HEK293 (cell line): ENCODE results near the gene COX7A2L.

ENCODE experiments used
- BCL11B ChIP-seq: fragments of 450-650 bp; formaldehyde crosslinking; IDR thresholded peaks from 2 replicates; pipeline ENCODE4 v1.5.1; 2016; ENCODE audit warnings: low read depth, missing biosample characterization, missing genetic modification characterization
- CTCF ChIP-seq: fragments of 450-650 bp; formaldehyde crosslinking; IDR thresholded peaks from 2 replicates; pipeline ENCODE4 v1.5.1; 2016; ENCODE audit warnings: missing biosample characterization, missing genetic modification characterization
- KLF16 ChIP-seq: fragments of 450-650 bp; formaldehyde crosslinking; IDR thresholded peaks from 2 replicates; pipeline ENCODE4 v1.5.1; 2017; ENCODE audit warnings: missing biosample characterization, missing genetic modification characterization
- YY1 ChIP-seq: fragments of 450-650 bp; formaldehyde crosslinking; IDR thresholded peaks from 2 replicates; pipeline ENCODE4 v1.5.1; 2018; ENCODE audit warnings: missing biosample characterization, missing genetic modification characterization
- ZNF416 ChIP-seq: fragments of 450-650 bp; formaldehyde crosslinking; IDR thresholded peaks from 2 replicates; pipeline ENCODE4 v1.5.1; 2016; ENCODE audit warnings: missing biosample characterization, missing genetic modification characterization
- ZNF639 ChIP-seq: fragments of 450-650 bp; formaldehyde crosslinking; IDR thresholded peaks from 2 replicates; pipeline ENCODE4 v1.5.1; 2016; ENCODE audit warnings: missing biosample characterization, missing genetic modification characterization
- ZNF670 ChIP-seq: fragments of 450-650 bp; formaldehyde crosslinking; IDR thresholded peaks from 2 replicates; pipeline ENCODE4 v1.5.1; 2016; ENCODE audit warnings: missing biosample characterization, missing genetic modification characterization, low read depth
- ZNF76 ChIP-seq: fragments of 450-650 bp; formaldehyde crosslinking; IDR thresholded peaks from 2 replicates; pipeline ENCODE4; 2016; ENCODE audit warnings: low read depth, missing biosample characterization, missing genetic modification characterization, borderline replicate concordance
- ZSCAN18 ChIP-seq: fragments of 450-650 bp; formaldehyde crosslinking; IDR thresholded peaks from 2 replicates; pipeline ENCODE4 v1.5.1; 2016; ENCODE audit warnings: missing biosample characterization, missing genetic modification characterization

DNA sequence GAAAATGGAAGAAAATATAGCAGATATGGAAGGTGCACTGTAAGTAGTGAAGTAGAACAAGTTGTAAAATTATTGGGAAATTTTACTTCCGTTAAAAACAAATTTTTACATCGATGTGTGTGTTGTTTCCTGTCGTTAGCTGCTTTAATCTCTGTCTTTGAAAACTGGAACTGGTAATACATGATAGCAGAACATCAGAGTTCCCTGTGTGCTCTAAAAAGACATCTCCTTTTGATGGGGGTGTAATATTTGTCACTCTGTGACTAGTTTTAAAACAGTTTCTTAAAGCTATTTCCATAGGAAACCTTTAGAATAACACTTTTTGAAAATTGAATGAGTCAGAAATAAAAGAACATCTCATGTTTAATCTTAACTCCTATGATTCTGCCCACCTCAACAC lies 43.5 kb downstream of the COX7A2L start:
- TF ChIP-seq BCL11B (tag by site-specific recombination) (no peak), CTCF (tag by site-specific recombination) (no peak), ZNF76 (no peak), YY1 (tag by site-specific recombination) (no peak), KLF16 (tag by site-specific recombination) (no peak), ZNF670 (tag by site-specific recombination) (no peak), ZNF416 (tag by site-specific recombination) (no peak), ZSCAN18 (tag by site-specific recombination) (no peak), ZNF639 (tag by site-specific recombination) (no peak)
